Measurements from ENCODE around the gene KRTAP9-4.

DNA sequence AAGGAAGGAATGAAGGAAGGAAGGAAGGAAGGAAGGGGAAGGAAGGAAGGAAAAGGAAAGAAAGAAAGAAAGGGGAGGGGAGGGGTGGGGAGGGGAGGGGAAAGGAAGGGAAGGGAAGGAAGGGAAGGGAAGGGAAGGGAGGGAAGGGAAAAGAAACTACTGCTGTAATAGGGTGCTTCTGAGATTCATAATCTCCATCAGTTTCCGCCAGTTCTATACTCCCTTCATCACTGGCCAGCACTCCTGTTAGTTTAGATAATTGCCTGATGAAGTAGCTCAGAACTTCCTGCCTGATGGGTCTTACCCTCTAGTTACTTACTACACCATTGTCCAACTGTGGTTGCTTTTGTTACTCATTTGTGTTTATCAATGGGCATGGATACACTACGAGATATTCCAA lies 13.7 kb downstream of the KRTAP9-4 start:
- TF ChIP-seq, protein P1, sequence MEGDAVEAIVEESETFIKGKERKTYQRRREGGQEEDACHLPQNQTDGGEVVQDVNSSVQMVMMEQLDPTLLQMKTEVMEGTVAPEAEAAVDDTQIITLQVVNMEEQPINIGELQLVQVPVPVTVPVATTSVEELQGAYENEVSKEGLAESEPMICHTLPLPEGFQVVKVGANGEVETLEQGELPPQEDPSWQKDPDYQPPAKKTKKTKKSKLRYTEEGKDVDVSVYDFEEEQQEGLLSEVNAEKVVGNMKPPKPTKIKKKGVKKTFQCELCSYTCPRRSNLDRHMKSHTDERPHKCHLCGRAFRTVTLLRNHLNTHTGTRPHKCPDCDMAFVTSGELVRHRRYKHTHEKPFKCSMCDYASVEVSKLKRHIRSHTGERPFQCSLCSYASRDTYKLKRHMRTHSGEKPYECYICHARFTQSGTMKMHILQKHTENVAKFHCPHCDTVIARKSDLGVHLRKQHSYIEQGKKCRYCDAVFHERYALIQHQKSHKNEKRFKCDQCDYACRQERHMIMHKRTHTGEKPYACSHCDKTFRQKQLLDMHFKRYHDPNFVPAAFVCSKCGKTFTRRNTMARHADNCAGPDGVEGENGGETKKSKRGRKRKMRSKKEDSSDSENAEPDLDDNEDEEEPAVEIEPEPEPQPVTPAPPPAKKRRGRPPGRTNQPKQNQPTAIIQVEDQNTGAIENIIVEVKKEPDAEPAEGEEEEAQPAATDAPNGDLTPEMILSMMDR (IDR thresholded peaks at IDR 0.05), result no peak
- no peak for TF ChIP-seq POLR2A (IDR thresholded peaks at IDR 0.05)
